ENCODE measurements around the gene NSRP1. TPM values are rescaled to one million over a fixed set of nuclear protein-coding genes. Genes with fewer than 3 reads are reported as not detected.
"Not testable (repeated sequence)": the region's sequence is repeated elsewhere in the genome, so short reads cannot be mapped to it uniquely, and the experiment has no call there.

Gene NSRP1
- polyA plus RNA-seq, 3 donors: 38.8 to 51.7 (median 40.3) TPM

GRCh38 chr17:30210366-30210765 is 93.8 kb downstream of the NSRP1 start:
- DNase-seq (ENCODE audit: extremely low read depth in 1 of 11, low read depth in 9 of 11, low spot score in 4 of 11): no peak

- no peak for DNase-seq (ENCODE audit: extremely low read depth in 1 of 11, low read depth in 9 of 11, low spot score in 4 of 11)
Measured at GRCh38 chr17:30210901-30211300, 94.3 kb downstream of the NSRP1 start.

DNA sequence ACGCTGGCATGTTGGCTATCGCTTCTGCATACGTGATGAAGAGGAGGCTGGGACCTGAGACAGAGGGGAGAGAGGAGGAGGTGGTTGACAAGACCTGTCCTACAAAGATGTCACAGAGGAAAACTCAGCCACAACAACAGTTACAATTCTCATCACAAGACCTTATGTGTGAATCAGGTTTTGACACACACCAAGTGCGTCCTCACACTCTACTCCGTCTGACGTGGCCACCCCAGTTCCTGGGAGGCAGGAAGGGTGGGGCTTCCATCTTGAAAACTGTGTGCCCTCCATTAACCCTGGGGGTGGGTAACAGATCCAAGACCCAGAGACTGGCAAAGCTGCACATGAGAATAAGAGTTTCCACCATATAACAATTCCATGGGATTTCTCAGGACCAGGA is 94.8 kb downstream of the NSRP1 start:
- no peak for DNase-seq (ENCODE audit: extremely low read depth in 1 of 11, low read depth in 9 of 11, low spot score in 4 of 11)

- no peak for DNase-seq (ENCODE audit: extremely low read depth in 1 of 11, low read depth in 9 of 11, low spot score in 4 of 11)
Measured at GRCh38 chr17:30212750-30213149, 96.1 kb downstream of the NSRP1 start.

- DNase-seq (ENCODE audit: extremely low read depth in 1 of 11, low read depth in 9 of 11, low spot score in 4 of 11): no peak
Measured at GRCh38 chr17:30217054-30217453, 100.4 kb downstream of the NSRP1 start.

DNA sequence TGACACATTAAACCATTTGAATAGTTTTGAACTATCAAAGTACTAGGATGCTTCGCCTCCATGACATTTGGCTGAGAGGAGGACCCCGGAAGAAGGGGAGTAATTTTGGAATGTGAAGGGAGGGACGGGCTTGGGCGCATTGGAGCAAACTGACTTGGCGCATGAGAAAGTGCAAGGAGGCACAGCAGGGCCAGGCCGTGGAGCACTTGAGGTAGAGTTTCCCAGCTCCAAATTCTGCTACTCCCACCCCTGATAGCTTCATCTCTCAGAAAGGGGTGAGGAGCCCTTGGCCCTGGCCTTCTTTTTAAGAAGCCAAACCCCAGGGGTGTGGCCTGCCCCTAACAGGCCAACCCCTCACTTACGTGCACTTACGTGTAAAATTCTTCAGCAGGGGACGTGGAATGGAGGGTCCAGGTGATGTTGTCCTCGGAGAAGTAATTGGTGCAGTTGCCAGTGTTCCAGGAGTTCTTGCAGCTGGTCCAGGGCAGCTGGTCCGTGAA is 101.2 kb downstream of the NSRP1 start:
- no peak for DNase-seq (ENCODE audit: extremely low read depth in 1 of 11, low read depth in 9 of 11, low spot score in 4 of 11)

- DNase-seq (ENCODE audit: extremely low read depth in 1 of 11, low read depth in 9 of 11, low spot score in 4 of 11): no peak
Measured at GRCh38 chr17:30218799-30219198, 102.2 kb downstream of the NSRP1 start.

GRCh38 chr17:30219315-30219714 is 102.7 kb downstream of the NSRP1 start:
- DNase-seq (ENCODE audit: extremely low read depth in 1 of 11, low read depth in 9 of 11, low spot score in 4 of 11): no peak

DNA sequence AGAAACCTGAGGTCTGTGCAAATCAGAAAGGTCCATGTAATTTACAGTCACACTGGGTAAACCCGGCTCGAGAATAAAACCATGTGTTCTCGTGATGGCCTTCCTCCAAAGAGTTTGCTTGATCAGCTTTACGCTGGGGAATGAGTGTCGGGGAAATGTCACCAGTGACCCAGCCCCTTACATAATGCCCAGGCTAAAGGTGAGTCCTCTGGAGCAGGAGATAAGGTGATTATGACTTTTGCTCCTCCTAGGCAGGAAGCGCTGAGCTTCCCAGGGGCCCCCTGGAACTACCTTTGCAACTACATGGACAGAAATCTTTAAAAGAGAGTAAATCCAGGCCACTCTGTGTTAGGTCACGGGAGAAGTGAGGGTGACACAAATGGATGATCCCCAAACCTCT is 103.2 kb downstream of the NSRP1 start:
- DNase-seq (ENCODE audit: extremely low read depth in 1 of 11, low read depth in 9 of 11, low spot score in 4 of 11): no peak

GRCh38 chr17:30220414-30220813 is 103.8 kb downstream of the NSRP1 start:
- DNase-seq (ENCODE audit: extremely low read depth in 1 of 11, low read depth in 9 of 11, low spot score in 4 of 11): no peak

GRCh38 chr17:30221346-30221745 is 104.7 kb downstream of the NSRP1 start:
- DNase-seq (ENCODE audit: extremely low read depth in 1 of 11, low read depth in 9 of 11, low spot score in 4 of 11): no peak

- DNase-seq (ENCODE audit: extremely low read depth in 1 of 11, low read depth in 9 of 11, low spot score in 4 of 11): no peak
Measured at GRCh38 chr17:30222251-30222650, 105.6 kb downstream of the NSRP1 start.

GRCh38 chr17:30222721-30223175 is 106.1 kb downstream of the NSRP1 start:
- no peak for DNase-seq (ENCODE audit: extremely low read depth in 1 of 11, low read depth in 9 of 11, low spot score in 4 of 11)

- no peak for DNase-seq (ENCODE audit: extremely low read depth in 1 of 11, low read depth in 9 of 11, low spot score in 4 of 11)
Measured at GRCh38 chr17:30224419-30224960, 107.9 kb downstream of the NSRP1 start.

DNA sequence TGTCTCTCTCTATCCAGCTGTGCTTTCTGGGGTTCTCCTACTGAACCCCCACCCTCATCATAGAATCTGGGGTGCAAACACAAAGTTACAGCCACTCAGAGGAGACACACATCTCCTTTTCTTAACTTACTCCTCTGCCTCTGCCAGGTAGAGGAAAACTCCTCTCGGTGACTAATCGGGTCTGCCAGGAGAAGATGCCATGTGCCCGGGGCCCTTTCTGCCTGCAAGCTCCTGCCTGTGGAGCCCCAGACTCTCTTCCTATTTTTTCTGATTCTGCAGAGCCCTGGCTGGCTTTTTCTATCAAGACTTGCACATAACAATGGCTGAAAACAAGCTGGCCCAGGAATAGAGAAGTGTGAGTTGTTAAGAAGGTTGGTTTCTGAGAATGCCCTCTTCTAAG is 108.5 kb downstream of the NSRP1 start:
- DNase-seq (ENCODE audit: extremely low read depth in 1 of 11, low read depth in 9 of 11, low spot score in 4 of 11): no peak

GRCh38 chr17:30225919-30226553 is 109.4 kb downstream of the NSRP1 start:
- DNase-seq (ENCODE audit: extremely low read depth in 1 of 11, low read depth in 9 of 11, low spot score in 4 of 11): no peak

- DNase-seq (ENCODE audit: extremely low read depth in 1 of 11, low read depth in 9 of 11, low spot score in 4 of 11): no peak
Measured at GRCh38 chr17:30226878-30227277, 110.3 kb downstream of the NSRP1 start.

DNA sequence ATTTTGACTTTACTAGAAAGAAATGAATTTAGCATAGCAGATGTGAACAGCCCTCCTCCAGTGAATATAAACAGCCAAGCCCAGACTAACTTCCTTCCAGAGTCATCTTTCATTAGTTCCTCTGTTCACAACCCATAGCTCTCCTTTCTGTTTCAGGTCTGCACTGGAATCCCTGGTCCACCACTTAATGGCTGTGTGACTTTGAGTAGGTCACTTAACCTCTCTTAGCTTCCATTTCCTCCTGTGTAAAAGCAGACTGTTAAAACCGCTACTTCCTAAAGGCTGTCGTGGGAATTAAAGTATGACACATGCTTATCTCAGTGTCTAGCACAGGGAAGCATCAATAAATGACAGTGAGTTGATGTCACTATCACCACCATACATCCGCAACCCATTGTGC is 111.4 kb downstream of the NSRP1 start:
- no peak for DNase-seq (ENCODE audit: extremely low read depth in 1 of 11, low read depth in 9 of 11, low spot score in 4 of 11)

- no peak for DNase-seq (ENCODE audit: extremely low read depth in 1 of 11, low read depth in 9 of 11, low spot score in 4 of 11)
Measured at GRCh38 chr17:30229012-30229411, 112.4 kb downstream of the NSRP1 start.

- not testable (repeated sequence) for DNase-seq (ENCODE audit: extremely low read depth in 1 of 11, low read depth in 9 of 11, low spot score in 4 of 11)
Measured at GRCh38 chr17:30230009-30230408, 113.4 kb downstream of the NSRP1 start.

- DNase-seq (ENCODE audit: extremely low read depth in 1 of 11, low read depth in 9 of 11, low spot score in 4 of 11): no peak
Measured at GRCh38 chr17:30230596-30231125, 114.0 kb downstream of the NSRP1 start.
